K562 treated with DMSO at 1 percent for 48 hours (cell line): ENCODE measurements around the gene HAPLN3. TPM values are rescaled to one million over a fixed set of nuclear protein-coding genes. Genes with fewer than 3 reads are reported as not detected.

ENCODE experiments used
- total RNA-seq: library from RNA; unstranded; fragments of 300-600 nt; gene quantifications from 2 replicates; pipeline ENCODE4 v1.2.3, GENCODE V29; 2022; ENCODE audit warnings: low replicate concordance; ENCODE audit errors: extremely low read depth

HAPLN3 gene, protein sequence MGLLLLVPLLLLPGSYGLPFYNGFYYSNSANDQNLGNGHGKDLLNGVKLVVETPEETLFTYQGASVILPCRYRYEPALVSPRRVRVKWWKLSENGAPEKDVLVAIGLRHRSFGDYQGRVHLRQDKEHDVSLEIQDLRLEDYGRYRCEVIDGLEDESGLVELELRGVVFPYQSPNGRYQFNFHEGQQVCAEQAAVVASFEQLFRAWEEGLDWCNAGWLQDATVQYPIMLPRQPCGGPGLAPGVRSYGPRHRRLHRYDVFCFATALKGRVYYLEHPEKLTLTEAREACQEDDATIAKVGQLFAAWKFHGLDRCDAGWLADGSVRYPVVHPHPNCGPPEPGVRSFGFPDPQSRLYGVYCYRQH
- total RNA-seq: not detected in 2 replicates

DNA sequence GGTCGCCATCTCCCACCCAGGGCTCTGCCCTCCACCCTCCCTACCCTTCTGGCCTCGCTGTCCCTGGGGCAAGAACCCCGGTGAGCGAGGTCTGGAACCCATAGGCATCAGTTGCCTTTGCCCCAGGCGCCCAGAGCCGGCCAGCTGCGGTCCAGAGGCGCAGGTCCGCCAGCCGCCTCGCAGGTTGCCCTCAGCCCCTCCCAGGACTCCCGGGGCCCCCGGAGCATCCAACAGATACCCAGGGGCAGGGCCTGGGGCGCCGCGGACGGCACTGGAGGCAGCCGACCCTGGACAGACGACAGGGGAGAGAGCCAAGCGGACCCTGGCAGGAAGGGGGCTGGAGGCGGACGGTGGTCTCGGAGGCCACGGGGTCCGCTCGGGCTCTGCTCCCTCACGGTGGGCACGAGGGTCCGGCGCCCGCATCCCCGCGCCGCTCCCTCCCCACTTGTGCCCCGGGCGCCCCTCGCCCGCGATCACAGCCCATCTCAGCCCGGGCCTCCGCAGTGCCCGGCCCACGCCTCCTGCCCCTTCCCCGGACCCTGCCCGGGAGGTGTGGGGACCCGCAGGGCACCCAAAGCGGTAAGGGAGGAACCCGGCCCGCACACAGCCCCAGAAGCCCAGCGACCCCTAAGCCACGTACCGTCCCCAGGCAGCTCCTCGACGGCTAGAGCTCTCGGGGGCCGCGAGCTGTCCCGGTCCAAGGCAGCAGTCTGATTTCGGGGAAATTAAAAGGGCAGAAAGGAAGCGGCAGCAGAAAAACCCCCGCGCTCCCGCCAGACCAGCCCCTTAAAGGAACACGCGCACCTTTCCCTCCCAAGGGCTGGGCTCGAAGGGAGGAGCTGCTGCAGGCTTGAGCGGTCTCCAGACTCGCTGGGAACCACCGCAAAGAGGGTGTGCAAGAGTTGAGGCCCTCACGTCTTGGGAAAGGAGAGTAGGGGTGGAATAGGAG, at the start of gene HAPLN3:
Gene HAPLN3, minus strand, starts transcription at position 726 of the 949 bp plus-strand sequence. CDS start 8,246 bp downstream, outside the sequence.

DNA sequence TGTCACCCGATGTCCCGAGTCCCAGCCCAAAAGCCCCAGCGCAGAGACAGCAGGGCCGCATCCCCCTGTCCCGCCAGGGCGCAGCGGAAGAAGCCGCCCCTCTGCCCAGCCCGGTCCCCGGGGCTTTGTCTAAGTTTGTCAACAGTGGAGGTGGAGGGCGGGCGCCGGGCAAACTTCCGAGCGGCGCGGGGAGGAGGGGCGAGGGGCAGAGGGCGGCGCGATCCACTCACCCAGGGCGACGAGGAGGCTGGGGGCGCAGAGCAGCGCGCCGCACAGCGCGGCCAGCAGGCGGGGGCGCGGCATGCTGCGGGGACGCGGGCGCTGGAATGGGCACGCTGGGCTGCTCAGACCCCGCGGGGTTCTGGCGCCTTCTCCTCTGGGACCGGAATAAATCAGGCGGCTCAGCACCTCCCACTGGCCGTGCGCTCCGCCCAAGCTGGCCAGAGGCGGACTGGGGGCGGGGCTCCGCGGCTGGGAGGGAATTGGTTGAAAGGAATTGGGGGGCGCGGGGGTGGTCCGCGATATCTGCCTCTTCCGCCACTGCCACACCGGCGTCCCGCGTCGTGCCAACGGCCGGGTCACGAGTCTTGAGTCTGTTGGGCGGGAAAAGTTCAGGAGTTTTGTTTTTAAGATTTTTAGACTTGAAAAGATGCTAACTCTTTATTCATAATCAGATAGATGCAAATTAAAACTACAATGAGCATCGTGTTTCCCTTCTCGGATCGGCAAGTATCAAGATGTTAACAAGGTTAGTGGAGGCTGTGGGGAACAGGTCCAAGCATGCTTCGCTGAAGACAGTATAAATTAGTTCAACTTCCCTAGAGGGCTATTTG, 17.9 kb upstream of the HAPLN3 start, which contains the start of gene MFGE8:
Gene MFGE8, minus strand, starts transcription at position 363 of the 833 bp plus-strand sequence. Its CDS starts 60 bp downstream, at position 303.

Other genes starting within 250 kb of the HAPLN3 start
- not detected in 2 replicates for gene ACAN, start 92.1 kb downstream of the HAPLN3 start, total RNA-seq
- not detected in 2 replicates for gene MFGE8, start 17.8 kb upstream of the HAPLN3 start, total RNA-seq
- not detected in 2 replicates for gene ABHD2, start 192.9 kb upstream of the HAPLN3 start, total RNA-seq